Measurements from ENCODE around the gene PON3. TPM values are rescaled to one million over a fixed set of nuclear protein-coding genes. Genes with fewer than 3 reads are reported as not detected.

Gene PON3
- total RNA-seq, 1 experiment from 2014 or later: 5.3 TPM

DNA sequence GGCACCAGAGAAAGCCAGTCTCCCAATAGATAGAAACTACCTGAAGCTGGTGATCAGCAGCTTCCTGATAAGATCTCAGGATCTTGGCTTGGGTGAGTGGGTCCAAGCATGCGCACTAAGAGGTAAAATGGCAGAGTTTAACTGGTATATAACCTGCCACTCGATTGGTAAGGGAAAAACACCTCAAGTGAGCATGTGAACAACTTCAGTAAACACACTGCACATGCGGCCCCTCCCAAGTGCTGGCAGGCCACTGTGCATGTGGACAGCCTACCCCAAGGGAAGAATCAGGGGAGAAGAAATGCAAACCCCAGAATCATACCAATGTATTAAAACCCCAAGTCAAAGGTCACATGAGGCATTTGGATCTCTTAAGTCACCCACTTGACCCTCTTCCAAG lies 54.1 kb downstream of the PON3 start:
- H3K4me1 Mint-ChIP-seq (ENCODE audit: low read depth, unreplicated experiment): no peaks in the 10 kb centered on the region

DNA sequence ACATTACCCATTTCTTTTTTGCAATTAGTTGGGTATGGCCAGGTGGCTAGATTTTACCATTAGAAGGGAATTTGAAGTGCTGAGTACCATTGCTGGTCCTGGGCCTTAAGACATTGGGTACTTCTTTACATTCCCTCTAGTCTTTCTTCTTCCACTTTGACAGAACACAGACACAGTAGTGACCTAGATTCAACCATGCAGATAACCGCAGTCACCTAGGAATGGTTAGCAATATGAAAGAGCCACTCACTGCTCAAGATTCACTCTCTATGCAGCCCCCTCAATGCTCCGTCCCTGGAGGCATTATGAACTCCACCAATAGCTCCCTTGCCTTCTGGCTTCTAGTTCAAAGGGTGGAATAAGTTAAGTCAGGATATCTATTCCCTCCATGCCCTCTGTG lies 55.7 kb downstream of the PON3 start:
- H3K4me1 Mint-ChIP-seq (ENCODE audit: low read depth, unreplicated experiment): no peaks in the 10 kb centered on the region
- DNase-seq: no peak
- no TSS peak for BruUV-seq (replicated peaks)
- H3K27me3 Mint-ChIP-seq (ENCODE audit: unreplicated experiment): no peaks in the 10 kb centered on the region
- H3K4me3 Mint-ChIP-seq (ENCODE audit: low read depth, unreplicated experiment): no peak overlapping the region
- H3K36me3 Mint-ChIP-seq (ENCODE audit: insufficient read depth, unreplicated experiment): no peaks in the 10 kb centered on the region
- no peak overlapping the region for H3K27ac Mint-ChIP-seq (ENCODE audit: unreplicated experiment)
- intact Hi-C loops (cut with micrococcal nuclease; ENCODE audit: unreplicated experiment): no loop called here
- CTCF ChIA-PET: no interaction called here
- peaks cover 4% of the 10 kb centered on the region for H3K9me3 Mint-ChIP-seq (ENCODE audit: low read depth, unreplicated experiment)
- TF ChIP-seq CTCF (IDR thresholded peaks at IDR 0.05; ENCODE audit: unreplicated experiment): no peak

More for the DNA sequence above, 54.1 kb downstream of the PON3 start:
- CTCF ChIA-PET: no interaction called here
- H3K9me3 Mint-ChIP-seq (ENCODE audit: low read depth, unreplicated experiment): peaks cover 4% of the 10 kb centered on the region
- no TSS peak for BruUV-seq (replicated peaks)
- no peaks in the 10 kb centered on the region for H3K36me3 Mint-ChIP-seq (ENCODE audit: insufficient read depth, unreplicated experiment)
- no peak for TF ChIP-seq CTCF (IDR thresholded peaks at IDR 0.05; ENCODE audit: unreplicated experiment)
- no peak for DNase-seq
- no peaks in the 10 kb centered on the region for H3K27me3 Mint-ChIP-seq (ENCODE audit: unreplicated experiment)
- intact Hi-C loops (cut with micrococcal nuclease; ENCODE audit: unreplicated experiment): no loop called here
- H3K4me3 Mint-ChIP-seq (ENCODE audit: low read depth, unreplicated experiment): no peak overlapping the region
- H3K27ac Mint-ChIP-seq (ENCODE audit: unreplicated experiment): no peak overlapping the region

DNA sequence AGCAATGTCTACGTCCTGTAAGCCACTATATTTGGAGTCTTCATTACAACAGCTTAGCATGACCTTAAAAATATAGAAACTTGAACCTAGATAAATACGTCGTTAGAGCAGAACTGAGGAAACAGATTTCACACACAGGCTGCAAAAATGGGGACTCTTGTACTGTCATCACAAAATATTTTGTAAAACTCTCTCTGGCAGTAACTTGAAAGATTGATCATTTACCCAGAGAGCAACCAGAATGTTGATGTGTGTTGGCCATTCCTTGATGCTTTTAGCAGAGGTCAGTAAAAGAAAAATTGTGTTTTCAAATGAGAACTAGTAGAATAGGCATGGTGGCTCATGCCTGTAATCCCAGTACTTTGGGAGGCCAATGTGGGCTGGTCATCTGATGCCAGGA lies 57.3 kb downstream of the PON3 start:
- Mint-ChIP-seq H3K27me3 (ENCODE audit: unreplicated experiment) (no peaks in the 10 kb centered on the region), H3K4me1 (ENCODE audit: low read depth, unreplicated experiment) (no peaks in the 10 kb centered on the region), H3K4me3 (ENCODE audit: low read depth, unreplicated experiment) (no peak overlapping the region), H3K36me3 (ENCODE audit: insufficient read depth, unreplicated experiment) (no peaks in the 10 kb centered on the region), H3K9me3 (ENCODE audit: low read depth, unreplicated experiment) (peaks cover 4% of the 10 kb centered on the region), H3K27ac (ENCODE audit: unreplicated experiment) (no peak overlapping the region)
- no peak for TF ChIP-seq CTCF (IDR thresholded peaks at IDR 0.05; ENCODE audit: unreplicated experiment)
- intact Hi-C loops (cut with micrococcal nuclease; ENCODE audit: unreplicated experiment): no loop called here
- no TSS peak for BruUV-seq (replicated peaks)
- CTCF ChIA-PET: no interaction called here
- DNase-seq: no peak

GRCh38 chr7:95335093-95335492 lies 61.1 kb downstream of the PON3 start:
- Mint-ChIP-seq H3K9me3 (ENCODE audit: low read depth, unreplicated experiment) (peaks cover 4% of the 10 kb centered on the region), H3K36me3 (ENCODE audit: insufficient read depth, unreplicated experiment) (no peaks in the 10 kb centered on the region), H3K4me3 (ENCODE audit: low read depth, unreplicated experiment) (no peak overlapping the region), H3K27me3 (ENCODE audit: unreplicated experiment) (no peaks in the 10 kb centered on the region), H3K4me1 (ENCODE audit: low read depth, unreplicated experiment) (peaks cover 3% of the 10 kb centered on the region), H3K27ac (ENCODE audit: unreplicated experiment) (no peak overlapping the region)
- CTCF ChIA-PET: no interaction called here
- intact Hi-C loops (cut with micrococcal nuclease; ENCODE audit: unreplicated experiment): no loop called here
- no TSS peak for BruUV-seq (replicated peaks)
- TF ChIP-seq CTCF (IDR thresholded peaks at IDR 0.05; ENCODE audit: unreplicated experiment): no peak
- no peak for DNase-seq

GRCh38 chr7:95334447-95334846 lies 61.7 kb downstream of the PON3 start:
- no peaks in the 10 kb centered on the region for H3K27me3 Mint-ChIP-seq (ENCODE audit: unreplicated experiment)
- intact Hi-C loops (cut with micrococcal nuclease; ENCODE audit: unreplicated experiment): no loop called here
- DNase-seq: no peak
- H3K4me3 Mint-ChIP-seq (ENCODE audit: low read depth, unreplicated experiment): no peak overlapping the region
- H3K27ac Mint-ChIP-seq (ENCODE audit: unreplicated experiment): no peak overlapping the region
- no peaks in the 10 kb centered on the region for H3K36me3 Mint-ChIP-seq (ENCODE audit: insufficient read depth, unreplicated experiment)
- CTCF ChIA-PET: no interaction called here
- TF ChIP-seq CTCF (IDR thresholded peaks at IDR 0.05; ENCODE audit: unreplicated experiment): no peak
- peaks cover 6% of the 10 kb centered on the region for H3K4me1 Mint-ChIP-seq (ENCODE audit: low read depth, unreplicated experiment)
- BruUV-seq (replicated peaks): no TSS peak
- peaks cover 4% of the 10 kb centered on the region for H3K9me3 Mint-ChIP-seq (ENCODE audit: low read depth, unreplicated experiment)
